ENCODE results near the gene PLXNB1.
A peak's percentile ranks its signal among the peaks of the same experiment; 100 is the strongest.
"Not testable (repeated sequence)": the region's sequence is repeated elsewhere in the genome, so short reads cannot be mapped to it uniquely, and the experiment has no call there.

The PLXNB1 gene, protein sequence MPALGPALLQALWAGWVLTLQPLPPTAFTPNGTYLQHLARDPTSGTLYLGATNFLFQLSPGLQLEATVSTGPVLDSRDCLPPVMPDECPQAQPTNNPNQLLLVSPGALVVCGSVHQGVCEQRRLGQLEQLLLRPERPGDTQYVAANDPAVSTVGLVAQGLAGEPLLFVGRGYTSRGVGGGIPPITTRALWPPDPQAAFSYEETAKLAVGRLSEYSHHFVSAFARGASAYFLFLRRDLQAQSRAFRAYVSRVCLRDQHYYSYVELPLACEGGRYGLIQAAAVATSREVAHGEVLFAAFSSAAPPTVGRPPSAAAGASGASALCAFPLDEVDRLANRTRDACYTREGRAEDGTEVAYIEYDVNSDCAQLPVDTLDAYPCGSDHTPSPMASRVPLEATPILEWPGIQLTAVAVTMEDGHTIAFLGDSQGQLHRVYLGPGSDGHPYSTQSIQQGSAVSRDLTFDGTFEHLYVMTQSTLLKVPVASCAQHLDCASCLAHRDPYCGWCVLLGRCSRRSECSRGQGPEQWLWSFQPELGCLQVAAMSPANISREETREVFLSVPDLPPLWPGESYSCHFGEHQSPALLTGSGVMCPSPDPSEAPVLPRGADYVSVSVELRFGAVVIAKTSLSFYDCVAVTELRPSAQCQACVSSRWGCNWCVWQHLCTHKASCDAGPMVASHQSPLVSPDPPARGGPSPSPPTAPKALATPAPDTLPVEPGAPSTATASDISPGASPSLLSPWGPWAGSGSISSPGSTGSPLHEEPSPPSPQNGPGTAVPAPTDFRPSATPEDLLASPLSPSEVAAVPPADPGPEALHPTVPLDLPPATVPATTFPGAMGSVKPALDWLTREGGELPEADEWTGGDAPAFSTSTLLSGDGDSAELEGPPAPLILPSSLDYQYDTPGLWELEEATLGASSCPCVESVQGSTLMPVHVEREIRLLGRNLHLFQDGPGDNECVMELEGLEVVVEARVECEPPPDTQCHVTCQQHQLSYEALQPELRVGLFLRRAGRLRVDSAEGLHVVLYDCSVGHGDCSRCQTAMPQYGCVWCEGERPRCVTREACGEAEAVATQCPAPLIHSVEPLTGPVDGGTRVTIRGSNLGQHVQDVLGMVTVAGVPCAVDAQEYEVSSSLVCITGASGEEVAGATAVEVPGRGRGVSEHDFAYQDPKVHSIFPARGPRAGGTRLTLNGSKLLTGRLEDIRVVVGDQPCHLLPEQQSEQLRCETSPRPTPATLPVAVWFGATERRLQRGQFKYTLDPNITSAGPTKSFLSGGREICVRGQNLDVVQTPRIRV (N-terminal part only)

DNA sequence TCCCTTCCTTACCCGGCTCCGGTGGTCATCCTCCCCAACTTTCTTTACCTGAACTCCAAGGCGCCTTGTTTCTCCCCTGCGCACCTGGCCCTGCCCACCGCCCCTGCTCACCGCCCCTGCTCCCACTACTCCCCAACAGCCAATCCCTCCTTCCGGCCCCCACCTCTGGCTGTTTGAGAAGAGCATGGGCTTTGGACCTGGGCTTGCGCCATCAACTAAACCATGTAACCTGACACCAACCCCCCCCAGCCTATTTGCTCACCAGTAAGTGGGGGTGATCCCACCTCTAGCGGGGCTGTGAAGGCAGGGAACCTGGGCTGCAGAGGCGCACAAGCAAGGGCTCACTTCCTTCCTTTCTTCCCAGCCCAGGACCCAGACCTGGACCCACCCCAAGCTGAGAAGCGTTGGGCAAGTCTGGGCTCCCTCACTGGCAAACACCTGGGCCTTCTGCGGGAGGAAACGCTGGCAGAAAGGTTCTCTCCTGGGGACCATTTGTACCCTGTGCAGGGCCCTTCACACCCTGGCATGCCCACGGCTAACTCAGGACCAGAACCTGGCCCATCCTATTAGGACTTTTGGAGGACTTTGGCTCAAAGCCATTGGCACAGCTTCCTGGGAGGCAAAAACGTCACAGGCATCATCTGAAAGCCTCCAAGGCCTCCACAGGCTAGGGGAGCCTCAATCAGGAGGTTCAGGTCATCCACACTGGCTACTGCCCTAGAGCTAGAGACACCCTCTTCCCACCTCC is at the start of gene PLXNB1:
PLXNB1 (minus strand) TSS at position 127 of the 748 bp plus-strand sequence. CDS start 5,475 bp downstream, outside the sequence.
- DNase-seq (ENCODE audit: low read depth): no peak

- DNase-seq (ENCODE audit: low read depth): no peak
Measured at GRCh38 chr3:48478626-48479555, 49.0 kb upstream of the PLXNB1 start.

GRCh38 chr3:48477959-48478520 is 48.2 kb upstream of the PLXNB1 start:
- DNase-seq (ENCODE audit: low read depth): no peak

DNA sequence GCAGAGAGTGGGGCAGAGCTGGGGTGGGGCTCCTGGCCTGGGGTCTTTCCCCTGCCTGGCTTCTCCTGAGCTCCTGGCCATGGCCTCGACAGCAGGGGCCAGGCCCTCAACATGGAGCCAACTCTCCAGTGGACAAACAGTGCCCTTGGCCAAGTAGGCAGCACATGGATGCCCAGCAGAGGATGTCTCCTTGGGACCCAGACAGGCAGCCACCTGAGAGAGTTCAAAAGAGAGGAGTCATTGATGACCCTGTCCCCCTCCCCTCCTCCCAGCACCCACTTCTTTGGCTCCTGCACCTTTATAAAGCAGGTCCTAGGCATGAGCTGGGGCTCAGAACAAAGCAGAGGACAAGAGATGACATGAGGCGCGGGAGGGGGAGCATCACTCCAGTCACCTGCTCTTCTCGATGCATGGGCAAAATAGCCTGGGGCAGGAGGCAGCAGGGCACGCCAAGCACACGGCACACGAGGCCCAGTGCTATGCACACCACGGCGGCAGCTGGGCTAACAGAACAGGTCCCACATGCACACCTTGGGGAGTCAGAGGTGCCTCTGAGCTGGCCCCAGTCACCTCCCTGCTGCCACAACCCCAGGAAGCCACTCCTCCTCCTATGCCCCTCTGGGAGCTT is 46.7 kb upstream of the PLXNB1 start:
- DNase-seq (ENCODE audit: low read depth): no peak

GRCh38 chr3:48475188-48475587 is 45.3 kb upstream of the PLXNB1 start:
- no peak for DNase-seq (ENCODE audit: low read depth)

GRCh38 chr3:48474619-48475018 is 44.7 kb upstream of the PLXNB1 start:
- DNase-seq (ENCODE audit: low read depth): no peak

DNA sequence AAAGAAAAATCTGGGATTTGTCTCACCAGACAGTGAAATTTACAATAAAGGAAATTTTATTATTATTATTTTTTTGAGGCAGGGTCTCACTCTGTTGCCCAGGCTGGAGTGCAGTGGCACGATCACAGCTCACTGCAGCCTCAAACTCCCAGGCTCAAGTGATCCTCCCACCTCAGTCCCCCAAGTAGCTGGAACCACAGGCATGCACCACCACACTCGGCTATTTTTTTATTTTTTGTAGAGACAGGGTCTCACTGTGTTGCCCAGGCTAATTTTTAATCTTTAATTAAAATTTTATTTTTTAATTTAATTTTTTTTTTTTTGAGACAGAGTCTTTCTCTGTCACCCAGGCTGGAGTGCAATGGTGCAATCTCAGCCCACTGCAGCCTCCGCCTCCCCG is 44.1 kb upstream of the PLXNB1 start:
- DNase-seq (ENCODE audit: low read depth): not testable (repeated sequence)

DNA sequence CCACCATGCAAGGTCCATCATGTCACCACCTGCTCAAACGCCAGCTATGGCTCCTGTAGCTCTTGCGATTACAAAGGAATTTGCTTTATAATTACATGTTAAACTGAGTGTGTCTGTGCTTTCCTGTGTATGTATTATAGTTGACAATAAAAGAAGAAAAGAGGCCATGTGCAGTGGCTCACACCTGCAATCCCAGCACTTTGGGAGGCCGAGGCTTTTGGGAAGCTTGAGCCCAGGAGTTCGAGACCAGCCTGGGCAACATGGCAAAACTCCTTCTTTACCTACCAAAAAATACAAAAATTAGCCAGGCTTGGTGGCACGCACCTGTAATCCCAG is 43.7 kb upstream of the PLXNB1 start:
- no peak for DNase-seq (ENCODE audit: low read depth)

DNA sequence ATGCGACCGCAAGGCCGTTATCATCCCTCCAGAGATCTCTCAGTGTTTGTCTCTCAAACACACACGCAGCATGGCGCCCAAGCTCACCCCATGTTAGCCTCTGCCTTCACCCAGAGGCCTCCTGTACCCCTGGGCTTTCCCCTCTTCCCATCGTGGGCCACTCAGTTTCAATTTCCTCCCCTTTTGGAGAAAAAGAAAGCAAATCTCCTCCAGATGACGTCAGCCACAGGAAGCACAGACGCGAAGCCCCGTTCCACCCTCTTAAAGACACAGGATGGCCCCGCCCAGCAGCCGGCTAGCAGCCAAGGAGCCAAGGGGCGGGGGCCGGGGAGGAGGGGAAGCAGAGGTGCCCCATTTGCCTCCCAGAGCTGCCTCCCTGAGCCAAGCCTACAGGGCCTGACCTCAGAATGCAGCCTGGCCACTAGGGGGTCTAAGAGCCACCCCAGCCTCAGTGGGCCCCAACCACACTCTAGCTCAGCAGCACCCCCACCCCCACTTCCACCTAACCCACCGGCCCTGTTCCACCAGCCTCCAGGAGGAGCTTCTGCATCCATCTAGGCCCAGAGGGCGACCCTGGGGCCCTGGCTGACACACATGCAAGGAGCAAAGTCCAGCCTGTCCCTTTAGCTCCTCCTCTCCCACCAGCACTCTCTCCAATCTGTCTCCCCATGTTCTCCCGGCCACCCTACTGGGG is 43.2 kb upstream of the PLXNB1 start:
- DNase-seq (ENCODE audit: low read depth): peak; percentile 59

DNA sequence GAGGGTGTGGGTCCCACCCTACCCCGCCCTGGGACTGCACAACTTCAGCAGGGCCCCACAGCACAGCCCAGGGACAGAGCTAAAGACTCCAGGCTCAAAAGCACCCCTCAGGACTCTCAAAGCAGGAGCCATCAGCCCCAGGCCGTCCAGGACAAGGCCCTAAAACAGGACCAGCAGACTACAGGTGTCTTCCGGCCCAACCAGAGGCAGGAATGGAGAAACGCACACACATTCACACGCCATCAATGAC is 42.7 kb upstream of the PLXNB1 start:
- DNase-seq (ENCODE audit: low read depth): no peak

DNA sequence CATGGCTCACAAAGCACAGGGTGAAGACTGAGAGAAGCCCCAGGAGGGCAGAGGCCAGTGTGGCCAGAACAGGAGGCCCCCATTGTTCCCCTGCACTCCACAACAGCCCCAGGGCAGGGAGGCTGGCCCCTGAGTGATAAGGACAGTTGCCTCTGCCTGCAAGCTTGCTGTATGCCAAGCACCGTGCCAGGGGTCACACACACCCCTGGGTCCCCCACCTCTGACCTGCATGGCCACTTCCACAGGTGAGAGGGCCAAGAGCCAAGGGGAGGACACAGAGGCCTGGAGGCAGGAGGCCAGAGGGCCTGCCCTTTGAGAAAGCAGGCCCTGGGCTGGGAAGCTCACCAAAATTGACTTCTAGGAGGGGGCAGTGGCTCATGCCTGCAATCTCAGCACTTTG is 40.4 kb upstream of the PLXNB1 start:
- no peak for DNase-seq (ENCODE audit: low read depth)

GRCh38 chr3:48469046-48469915 is 39.4 kb upstream of the PLXNB1 start:
- DNase-seq (ENCODE audit: low read depth): no peak

DNA sequence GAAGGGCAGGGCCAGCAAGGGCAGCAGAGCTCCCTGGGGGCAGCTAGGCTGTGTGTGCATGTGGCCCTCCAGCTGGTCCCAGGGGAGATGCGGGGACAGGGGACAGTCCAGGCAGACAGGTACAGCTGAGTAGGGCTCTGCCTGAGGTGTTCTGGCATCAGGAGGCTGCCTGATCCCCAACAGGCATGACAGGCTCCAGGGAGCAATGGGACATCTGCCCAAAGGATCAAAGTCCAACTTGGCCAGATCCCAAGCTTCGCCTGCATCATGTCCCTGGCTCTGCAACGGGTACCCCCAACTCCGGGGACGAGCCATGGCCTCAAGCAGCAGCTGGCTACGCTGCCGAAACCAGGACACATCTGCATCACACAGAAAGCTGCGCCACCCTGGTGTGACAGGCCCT is 38.4 kb upstream of the PLXNB1 start:
- DNase-seq (ENCODE audit: low read depth): no peak

GRCh38 chr3:48467473-48468267 is 37.8 kb upstream of the PLXNB1 start:
- no peak for DNase-seq (ENCODE audit: low read depth)

DNA sequence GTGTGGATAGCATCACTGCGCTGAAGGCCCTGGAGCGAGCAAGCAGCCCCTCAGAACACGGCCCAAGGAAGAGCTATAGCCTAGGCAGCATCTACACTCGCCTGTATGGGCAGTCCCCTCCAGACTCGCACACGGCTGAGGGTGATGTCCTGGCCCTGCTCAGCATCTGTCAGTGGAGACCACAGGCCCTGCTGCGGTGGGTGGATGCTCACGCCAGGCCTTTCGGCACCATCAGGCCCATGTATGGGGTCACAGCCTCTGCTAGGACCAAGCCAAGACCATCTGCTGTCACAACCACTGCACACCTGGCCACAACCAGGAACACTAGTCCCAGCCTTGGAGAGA is 37.2 kb upstream of the PLXNB1 start:
- no peak for DNase-seq (ENCODE audit: low read depth)

DNA sequence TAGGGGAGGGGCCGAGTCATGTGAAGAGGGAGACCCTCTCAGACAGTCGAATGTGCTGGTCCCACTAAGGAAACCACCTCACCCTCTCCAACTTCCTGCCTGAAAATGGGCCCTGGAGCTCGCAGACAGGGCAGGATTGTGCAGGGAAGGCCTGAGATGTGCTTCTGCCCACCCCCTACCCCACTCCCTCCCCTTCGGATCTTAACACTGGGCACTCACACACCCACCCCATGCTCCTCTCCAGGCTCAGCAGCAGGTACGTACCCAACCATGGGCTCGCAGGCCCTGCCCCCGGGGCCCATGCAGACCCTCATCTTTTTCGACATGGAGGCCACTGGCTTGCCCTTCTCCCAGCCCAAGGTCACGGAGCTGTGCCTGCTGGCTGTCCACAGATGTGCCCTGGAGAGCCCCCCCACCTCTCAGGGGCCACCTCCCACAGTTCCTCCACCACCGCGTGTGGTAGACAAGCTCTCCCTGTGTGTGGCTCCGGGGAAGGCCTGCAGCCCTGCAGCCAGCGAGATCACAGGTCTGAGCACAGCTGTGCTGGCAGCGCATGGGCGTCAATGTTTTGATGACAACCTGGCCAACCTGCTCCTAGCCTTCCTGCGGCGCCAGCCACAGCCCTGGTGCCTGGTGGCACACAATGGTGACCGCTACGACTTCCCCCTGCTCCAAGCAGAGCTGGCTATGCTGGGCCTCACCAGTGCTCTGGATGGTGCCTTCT is 36.7 kb upstream of the PLXNB1 start:
- no peak for DNase-seq (ENCODE audit: low read depth)

All from GM04503 (cell line).